ENCODE measurements around the gene UTS2.

Gene UTS2

GRCh38 chr1:7860130-7860529 lies 7.3 kb upstream of the UTS2 start:
- Histone ChIP-seq H3K36me3 (ENCODE audit: insufficient read depth, low read length) (no peaks in the 10 kb centered on the region), H3K4me1 (ENCODE audit: insufficient read depth, low read length, severe bottlenecking) (no peaks in the 10 kb centered on the region), H3K79me2 (ENCODE audit: insufficient read depth, low read length) (no peaks in the 10 kb centered on the region), H3F3A (ENCODE audit: insufficient read depth, low read length) (no peaks in the 10 kb centered on the region), H3K27me3 (ENCODE audit: insufficient read depth, low read length) (no peaks in the 10 kb centered on the region), H3K9ac (ENCODE audit: low read length) (no peak overlapping the region), H3K4me3 (ENCODE audit: low read depth, low read length, poor library complexity, severe bottlenecking) (no peak overlapping the region), H2AFZ (ENCODE audit: low read length) (no peak overlapping the region), H3K9me2 (ENCODE audit: low read depth, low read length) (no peaks in the 10 kb centered on the region), H3K4me2 (ENCODE audit: low read length) (no peak overlapping the region), H3K27ac (ENCODE audit: low read depth, low read length, poor library complexity, severe bottlenecking) (no peak overlapping the region), H4K20me1 (ENCODE audit: insufficient read depth, low read length) (no peaks in the 10 kb centered on the region), H3K9me3 (ENCODE audit: low read length) (no peaks in the 10 kb centered on the region)
- TF ChIP-seq EZH2 (IDR thresholded peaks at IDR 0.05; ENCODE audit: borderline replicate concordance, low read length) (no peak), CTCF (IDR thresholded peaks at IDR 0.05; ENCODE audit: low read length) (no peak)

DNA sequence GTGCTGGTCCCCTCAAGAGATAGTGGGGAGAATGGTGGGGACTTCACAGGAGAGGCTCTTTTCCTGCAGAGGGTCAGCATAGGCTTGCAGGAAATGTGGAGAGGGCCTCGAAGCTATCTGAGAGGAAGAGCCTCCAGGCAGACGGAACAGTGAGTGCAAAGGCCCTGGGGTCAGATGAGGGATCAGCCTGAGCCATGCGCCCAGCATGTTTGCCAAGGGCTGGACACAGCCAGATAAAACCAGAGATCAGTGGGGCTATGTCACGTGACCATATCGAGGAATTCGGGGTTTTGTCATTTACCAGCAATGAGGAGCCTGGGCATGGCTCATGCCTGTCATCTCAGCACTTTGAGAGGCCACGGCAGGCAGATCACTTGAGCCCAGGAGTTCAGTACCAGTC lies 6.5 kb upstream of the UTS2 start:
- Histone ChIP-seq H3K9me2 (ENCODE audit: low read depth, low read length) (no peaks in the 10 kb centered on the region), H3K4me1 (ENCODE audit: insufficient read depth, low read length, severe bottlenecking) (no peaks in the 10 kb centered on the region), H3K36me3 (ENCODE audit: insufficient read depth, low read length) (no peaks in the 10 kb centered on the region), H3K27ac (ENCODE audit: low read depth, low read length, poor library complexity, severe bottlenecking) (no peak overlapping the region), H3K4me2 (ENCODE audit: low read length) (no peak overlapping the region), H3K27me3 (ENCODE audit: insufficient read depth, low read length) (no peaks in the 10 kb centered on the region), H2AFZ (ENCODE audit: low read length) (no peak overlapping the region), H3K9me3 (ENCODE audit: low read length) (no peaks in the 10 kb centered on the region), H3K79me2 (ENCODE audit: insufficient read depth, low read length) (no peaks in the 10 kb centered on the region), H3K9ac (ENCODE audit: low read length) (no peak overlapping the region), H3F3A (ENCODE audit: insufficient read depth, low read length) (no peaks in the 10 kb centered on the region), H3K4me3 (ENCODE audit: low read depth, low read length, poor library complexity, severe bottlenecking) (no peak overlapping the region), H4K20me1 (ENCODE audit: insufficient read depth, low read length) (no peaks in the 10 kb centered on the region)
- TF ChIP-seq CTCF (IDR thresholded peaks at IDR 0.05; ENCODE audit: low read length): no peak
- no peak for TF ChIP-seq EZH2 (IDR thresholded peaks at IDR 0.05; ENCODE audit: borderline replicate concordance, low read length)

DNA sequence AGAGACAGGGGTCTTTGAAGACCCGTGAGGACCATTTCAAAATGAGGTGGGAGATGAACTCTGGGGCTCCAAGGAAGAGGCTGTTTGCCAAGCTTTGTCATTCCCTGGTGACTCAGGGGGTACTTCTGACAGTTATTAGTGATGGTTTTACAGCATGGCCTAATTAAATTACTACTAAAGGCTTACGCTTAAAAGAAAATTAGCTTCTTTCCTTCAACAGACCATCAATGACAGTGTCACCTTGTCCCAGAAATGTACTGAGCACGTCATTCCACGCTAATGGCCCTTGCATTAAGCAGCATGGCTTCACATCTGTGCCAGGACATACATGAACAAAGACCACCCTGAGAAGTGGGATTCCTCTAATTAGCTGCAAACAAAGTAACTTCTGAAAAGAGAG lies 5.1 kb upstream of the UTS2 start:
- Histone ChIP-seq H3F3A (ENCODE audit: insufficient read depth, low read length) (no peaks in the 10 kb centered on the region), H3K4me3 (ENCODE audit: low read depth, low read length, poor library complexity, severe bottlenecking) (no peak overlapping the region), H3K79me2 (ENCODE audit: insufficient read depth, low read length) (no peaks in the 10 kb centered on the region), H3K9me3 (ENCODE audit: low read length) (no peaks in the 10 kb centered on the region), H3K4me1 (ENCODE audit: insufficient read depth, low read length, severe bottlenecking) (no peaks in the 10 kb centered on the region), H3K27me3 (ENCODE audit: insufficient read depth, low read length) (no peaks in the 10 kb centered on the region), H3K36me3 (ENCODE audit: insufficient read depth, low read length) (no peaks in the 10 kb centered on the region), H3K4me2 (ENCODE audit: low read length) (no peak overlapping the region), H4K20me1 (ENCODE audit: insufficient read depth, low read length) (no peaks in the 10 kb centered on the region), H3K9ac (ENCODE audit: low read length) (no peak overlapping the region), H3K27ac (ENCODE audit: low read depth, low read length, poor library complexity, severe bottlenecking) (no peak overlapping the region), H3K9me2 (ENCODE audit: low read depth, low read length) (no peaks in the 10 kb centered on the region), H2AFZ (ENCODE audit: low read length) (no peak overlapping the region)
- no peak for TF ChIP-seq EZH2 (IDR thresholded peaks at IDR 0.05; ENCODE audit: borderline replicate concordance, low read length)
- no peak for TF ChIP-seq CTCF (IDR thresholded peaks at IDR 0.05; ENCODE audit: low read length)

All from OCI-LY1 (cell line).